Progenitor cell of endocrine pancreas (in vitro differentiated cells): Measurements from ENCODE around the gene KCNC1. TPM values are rescaled to one million over a fixed set of nuclear protein-coding genes. Genes with fewer than 3 reads are reported as not detected.

Experiments used
- DNase-seq: peaks from one replicate; pipeline ENCODE4 v3.0.0; 2021; ENCODE audit warnings: low spot score; ENCODE audit not compliant: unreplicated experiment
- H3K27ac Mint-ChIP-seq: 2 replicates; pipeline ENCODE4 v1.8.0; 2021; ENCODE audit warnings: mild to moderate bottlenecking, moderate library complexity, mixed read lengths
- H3K27me3 Mint-ChIP-seq: 2 replicates; pipeline ENCODE4 v1.8.0; 2021; ENCODE audit warnings: mixed read lengths
- H3K36me3 Mint-ChIP-seq: 2 replicates; pipeline ENCODE4 v1.8.0; 2022; ENCODE audit warnings: mixed read lengths; ENCODE audit not compliant: insufficient read depth
- H3K4me1 Mint-ChIP-seq: 2 replicates; pipeline ENCODE4 v1.8.0; 2021; ENCODE audit warnings: low read depth, mixed read lengths
- H3K4me3 Mint-ChIP-seq: 2 replicates; pipeline ENCODE4 v1.8.0; 2021; ENCODE audit warnings: low read depth, mild to moderate bottlenecking, moderate library complexity, mixed read lengths
- H3K9me3 Mint-ChIP-seq: 2 replicates; pipeline ENCODE4 v1.8.0; 2021; ENCODE audit warnings: low read depth, mixed read lengths
- CTCF ChIP-seq: fragments of 200-600 bp; sonication (generic); IDR thresholded peaks from one replicate; pipeline ENCODE4 v1.5.0; 2021; ENCODE audit warnings: antibody characterized with exemption, mild to moderate bottlenecking; ENCODE audit not compliant: unreplicated experiment
- total RNA-seq: library from RNA; stranded (reverse); gene quantifications from 2 replicates; pipeline ENCODE4 v1.2.1, GENCODE V29; 2021

The KCNC1 gene
- total RNA-seq, 1 donor from 2014 or later: 0.67 TPM

- no peaks in the 10 kb centered on the region for H3K9me3 Mint-ChIP-seq
- H3K4me1 Mint-ChIP-seq: no peaks in the 10 kb centered on the region
- no peak overlapping the region for H3K4me3 Mint-ChIP-seq
- TF ChIP-seq CTCF: no peak
- no peaks in the 10 kb centered on the region for H3K36me3 Mint-ChIP-seq
- H3K27me3 Mint-ChIP-seq: no peaks in the 10 kb centered on the region
- no peak for DNase-seq
- H3K27ac Mint-ChIP-seq: no peak overlapping the region
These were observed 93.8 kb downstream of the KCNC1 start for GRCh38 chr11:17828311-17828751.

- H3K36me3 Mint-ChIP-seq: no peaks in the 10 kb centered on the region
- no peak overlapping the region for H3K27ac Mint-ChIP-seq
- H3K9me3 Mint-ChIP-seq: no peaks in the 10 kb centered on the region
- H3K4me1 Mint-ChIP-seq: no peaks in the 10 kb centered on the region
- H3K27me3 Mint-ChIP-seq: no peaks in the 10 kb centered on the region
- H3K4me3 Mint-ChIP-seq: no peak overlapping the region
- no peak for DNase-seq
- no peak for TF ChIP-seq CTCF
These were observed 96.6 kb downstream of the KCNC1 start for GRCh38 chr11:17831228-17831627.

- no peak overlapping the region for H3K27ac Mint-ChIP-seq
These were observed 97.3 kb downstream of the KCNC1 start for GRCh38 chr11:17831883-17832282.

More at GRCh38 chr11:17831883-17832282, 97.3 kb downstream of the KCNC1 start:
- no peak for DNase-seq
- Mint-ChIP-seq H3K4me3 (no peak overlapping the region), H3K9me3 (no peaks in the 10 kb centered on the region), H3K4me1 (no peaks in the 10 kb centered on the region), H3K36me3 (no peaks in the 10 kb centered on the region), H3K27me3 (no peaks in the 10 kb centered on the region)
- no peak for TF ChIP-seq CTCF

Other genes with a start within 250 kb of the KCNC1 start
- 15.8 and 21.4 TPM in 2 replicates for gene USH1C, start 190.4 kb upstream of the KCNC1 start, total RNA-seq
- gene OTOG, start 187.5 kb upstream of the KCNC1 start, total RNA-seq: 0.78 and 1.5 TPM in 2 replicates
- gene MYOD1, start 15.2 kb upstream of the KCNC1 start, total RNA-seq: not detected in 2 replicates